COLO668 (cell line): ENCODE results near the gene B4GALNT4.
"Not testable (repeated sequence)": the region's sequence is repeated elsewhere in the genome, so short reads cannot be mapped to it uniquely, and the experiment has no call there.

ENCODE experiments used
- DNase-seq: peaks from one replicate; lab custom pipeline; 2025; ENCODE audit not compliant: unreplicated experiment; lab: John Stamatoyannopoulos, UW

The B4GALNT4 gene

GRCh38 chr11:357582-357981 lies 11.7 kb upstream of the B4GALNT4 start:
- no peak for DNase-seq

DNA sequence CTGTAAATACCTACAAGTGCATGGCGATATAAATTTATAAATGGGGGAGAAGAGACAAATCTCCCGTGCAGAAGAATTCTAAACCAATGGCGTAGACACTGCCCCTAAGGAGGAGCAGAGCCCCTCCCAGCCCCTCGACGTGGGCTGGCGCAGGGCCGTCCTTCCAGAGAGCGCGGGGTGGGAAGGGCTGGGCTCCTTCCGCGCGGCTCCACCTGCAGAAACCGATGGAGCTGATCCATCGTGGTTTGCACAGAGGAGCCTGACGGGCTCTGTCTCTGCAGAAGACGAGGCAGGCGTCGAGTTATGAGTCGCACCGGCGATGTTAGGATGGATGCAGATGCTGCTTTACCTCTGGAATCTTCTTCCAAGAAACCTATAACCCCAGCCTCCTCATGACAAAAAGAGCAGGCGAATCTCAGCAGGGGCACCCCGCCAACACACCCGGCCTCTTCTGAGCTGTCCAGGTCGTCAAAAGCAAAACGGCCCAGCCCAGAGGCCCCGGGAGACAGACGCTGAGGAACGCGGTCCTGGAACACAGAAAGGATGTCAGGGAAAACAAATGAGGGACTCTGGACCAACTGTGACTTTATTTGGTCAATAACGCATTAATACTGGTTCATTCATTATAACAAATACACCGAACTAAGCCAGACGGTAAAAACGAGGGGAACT lies 11.0 kb upstream of the B4GALNT4 start:
- no peak for DNase-seq

DNA sequence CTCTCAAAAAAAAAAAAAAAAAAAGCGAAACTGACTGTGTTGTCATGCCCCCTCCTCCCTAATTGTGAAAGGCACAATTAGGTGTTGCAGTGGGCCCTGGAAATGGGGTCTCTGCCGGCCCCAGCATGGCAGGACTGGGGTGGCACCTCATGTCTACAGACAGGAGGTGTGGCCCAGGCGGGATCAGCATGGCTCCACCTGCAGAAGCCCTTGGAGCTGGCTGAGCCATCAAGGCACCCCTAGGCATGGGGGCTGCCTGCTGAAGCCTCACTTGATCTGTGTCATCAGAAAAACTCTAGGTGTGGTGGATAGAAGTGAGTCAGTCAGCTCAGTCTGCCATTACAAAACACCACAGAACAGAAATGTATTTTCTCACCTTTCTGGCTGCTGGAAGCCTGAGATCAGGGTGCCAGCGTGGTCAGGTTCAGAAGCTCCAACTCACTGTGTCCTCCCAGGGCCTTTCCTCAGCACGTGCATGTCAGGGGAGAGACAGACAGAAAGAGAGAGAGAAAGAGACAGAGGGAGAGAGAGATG lies 10.1 kb upstream of the B4GALNT4 start:
- DNase-seq = no peak

- no peak for DNase-seq
These were observed 8.7 kb upstream of the B4GALNT4 start for GRCh38 chr11:360326-361280.

DNA sequence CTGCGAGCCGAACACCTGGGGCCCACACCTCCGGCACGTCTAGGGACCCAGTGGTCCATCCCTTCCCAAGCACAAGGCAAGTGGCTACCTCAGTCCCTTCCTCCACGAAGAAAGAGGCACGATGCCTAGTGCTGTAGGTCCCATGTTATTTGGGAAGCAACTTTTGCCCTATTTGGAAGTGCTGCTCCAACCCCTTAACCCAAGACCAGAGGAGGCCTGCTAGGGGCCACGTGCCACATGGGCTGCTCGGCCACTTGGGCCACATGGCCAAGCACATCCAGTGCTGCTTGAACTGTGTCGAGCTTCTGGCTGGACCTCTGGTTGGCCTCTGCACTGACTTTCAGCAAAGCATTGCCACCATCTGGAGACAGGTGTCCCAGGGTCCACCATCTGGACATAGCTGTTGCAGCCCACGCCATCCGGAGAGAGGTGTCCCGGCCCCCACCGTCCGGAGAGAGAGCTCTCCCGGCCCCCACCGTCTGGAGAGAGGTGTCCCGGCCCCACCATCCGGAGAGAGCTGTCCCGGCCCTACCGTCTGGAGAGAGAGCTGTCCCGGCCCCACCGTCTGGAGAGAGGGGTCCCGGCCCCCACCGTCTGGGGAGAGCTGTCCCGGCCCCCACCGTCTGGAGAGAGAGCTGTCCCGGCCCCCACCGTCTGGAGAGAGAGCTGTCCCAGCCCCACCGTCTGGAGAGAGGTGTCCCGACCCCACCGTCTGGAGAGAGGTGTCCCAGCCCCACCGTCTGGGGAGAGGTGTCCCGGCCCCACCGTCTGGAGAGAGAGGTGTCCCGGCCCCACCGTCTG lies 6.5 kb upstream of the B4GALNT4 start:
- DNase-seq = no peak

DNA sequence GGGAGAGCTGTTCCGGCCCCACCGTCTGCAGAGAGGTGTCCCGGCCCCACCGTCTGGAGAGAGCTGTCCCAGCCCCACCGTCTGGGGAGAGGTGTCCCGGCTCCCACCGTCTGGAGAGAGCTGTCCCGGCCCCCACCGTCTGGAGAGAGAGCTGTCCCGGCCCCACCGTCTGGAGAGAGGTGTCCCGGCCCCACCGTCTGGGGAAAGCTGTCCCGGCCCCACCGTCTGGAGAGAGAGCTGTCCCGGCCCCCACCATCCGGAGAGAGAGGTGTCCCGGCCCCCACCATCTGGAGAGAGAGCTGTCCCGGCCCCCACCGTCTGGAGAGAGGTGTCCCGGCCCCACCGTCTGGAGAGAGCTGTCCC lies 5.9 kb upstream of the B4GALNT4 start:
- not testable (repeated sequence) for DNase-seq

- peak; percentile 69 for DNase-seq
These were observed 5.1 kb upstream of the B4GALNT4 start for GRCh38 chr11:363948-364761.

DNA sequence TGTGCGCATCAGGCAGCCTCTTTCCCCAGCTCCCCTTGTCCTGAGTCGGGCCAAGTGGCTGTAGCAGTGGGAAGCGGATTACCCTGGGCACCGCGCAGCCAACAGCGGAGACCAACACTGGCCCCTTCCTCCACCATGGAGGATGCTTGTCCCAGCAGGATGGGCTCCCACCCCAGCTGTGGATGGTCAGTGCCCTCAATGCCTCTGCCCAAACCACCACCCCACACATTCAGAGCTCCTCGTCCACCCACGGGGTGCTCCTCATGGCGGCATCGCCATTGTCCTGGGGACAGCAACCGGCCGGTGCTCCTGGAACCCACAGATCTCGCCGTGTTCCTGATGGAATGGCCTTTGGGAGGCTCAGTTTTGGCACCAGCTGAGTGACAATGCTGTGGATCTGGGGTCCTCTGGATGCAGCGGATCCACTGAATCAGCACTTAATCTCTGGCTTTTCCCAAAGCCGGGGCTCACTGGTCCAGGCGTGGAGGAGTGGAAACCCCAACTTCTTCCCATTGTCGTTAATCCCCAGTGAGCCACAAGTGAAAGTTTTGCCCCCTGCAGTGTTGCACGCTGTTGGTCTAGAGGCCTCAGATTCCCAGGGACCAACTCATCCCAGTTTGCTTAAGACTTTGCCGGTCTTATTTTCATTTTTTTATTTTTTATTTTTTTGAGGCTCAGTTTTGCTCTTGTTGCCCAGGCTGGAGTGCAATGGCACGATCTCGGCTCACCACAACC lies 4.1 kb upstream of the B4GALNT4 start:
- DNase-seq = no peak

DNA sequence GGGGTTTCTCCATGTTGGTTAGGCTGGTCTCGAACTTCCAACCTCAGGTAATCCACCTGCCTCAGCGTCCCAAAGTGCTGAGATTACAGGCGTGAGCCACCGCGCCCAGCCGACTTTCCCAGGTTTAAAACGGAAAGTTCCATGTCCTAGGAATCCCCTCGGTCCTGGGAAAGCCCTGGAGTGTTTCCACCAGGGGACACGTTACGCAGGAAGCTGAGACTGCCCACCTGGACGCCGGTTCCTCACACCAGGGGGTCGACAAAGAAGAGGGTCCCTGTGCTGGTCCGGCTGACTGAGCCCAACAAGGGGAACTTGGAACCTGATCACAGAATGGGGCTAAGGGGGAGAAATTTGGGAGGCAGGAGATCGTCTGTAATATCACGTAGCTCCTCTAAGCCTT lies 3.5 kb upstream of the B4GALNT4 start:
- no peak for DNase-seq

- no peak for DNase-seq
These were observed 1.3 kb upstream of the B4GALNT4 start for GRCh38 chr11:367956-368413.

DNA sequence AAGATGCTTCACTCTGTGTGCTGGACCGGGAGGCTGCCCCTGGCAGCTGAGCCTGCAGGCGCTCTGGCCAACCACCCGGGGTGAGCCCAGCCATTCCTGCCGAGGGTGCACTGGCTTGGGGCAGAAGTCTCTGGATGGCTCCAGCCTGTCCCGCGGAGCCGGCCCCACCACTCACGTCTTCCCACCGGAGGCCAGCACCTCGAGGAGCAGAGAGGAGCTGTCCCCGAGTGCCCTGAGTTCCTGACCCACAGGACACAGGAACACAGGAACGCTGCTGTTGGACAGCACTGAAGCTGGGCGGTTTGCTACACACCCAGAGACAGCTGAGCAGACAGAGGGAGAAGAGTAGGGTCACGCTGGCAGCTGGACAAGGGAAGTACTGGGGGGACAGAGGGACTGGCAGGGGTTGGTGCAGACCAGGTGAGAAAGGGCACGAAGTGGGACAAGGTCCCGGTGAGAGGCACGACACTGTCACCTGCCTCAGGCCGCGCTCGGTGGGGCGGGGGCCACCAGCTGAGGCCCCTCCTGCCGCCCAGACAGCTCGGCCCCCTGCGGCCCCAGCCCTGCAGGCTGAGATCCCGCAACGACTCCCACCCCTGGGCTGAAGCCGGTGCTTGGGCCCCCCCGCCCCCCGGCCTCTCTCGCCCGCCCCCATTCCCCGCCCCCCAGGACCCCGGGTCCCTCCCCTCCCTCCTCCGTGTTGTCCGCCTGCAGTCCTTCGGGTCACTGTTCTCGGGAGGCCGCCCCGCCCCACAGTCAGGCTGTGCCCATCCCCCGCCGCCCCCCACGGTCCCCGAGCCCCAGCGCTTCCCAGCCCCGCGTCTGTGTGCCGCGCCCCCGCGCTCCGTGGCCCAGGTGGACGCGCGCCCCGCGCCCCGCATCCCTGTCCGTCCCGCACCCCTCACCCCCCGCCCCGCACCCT lies 624 bp upstream of the B4GALNT4 start:
- peak; percentile 2 for DNase-seq

DNA sequence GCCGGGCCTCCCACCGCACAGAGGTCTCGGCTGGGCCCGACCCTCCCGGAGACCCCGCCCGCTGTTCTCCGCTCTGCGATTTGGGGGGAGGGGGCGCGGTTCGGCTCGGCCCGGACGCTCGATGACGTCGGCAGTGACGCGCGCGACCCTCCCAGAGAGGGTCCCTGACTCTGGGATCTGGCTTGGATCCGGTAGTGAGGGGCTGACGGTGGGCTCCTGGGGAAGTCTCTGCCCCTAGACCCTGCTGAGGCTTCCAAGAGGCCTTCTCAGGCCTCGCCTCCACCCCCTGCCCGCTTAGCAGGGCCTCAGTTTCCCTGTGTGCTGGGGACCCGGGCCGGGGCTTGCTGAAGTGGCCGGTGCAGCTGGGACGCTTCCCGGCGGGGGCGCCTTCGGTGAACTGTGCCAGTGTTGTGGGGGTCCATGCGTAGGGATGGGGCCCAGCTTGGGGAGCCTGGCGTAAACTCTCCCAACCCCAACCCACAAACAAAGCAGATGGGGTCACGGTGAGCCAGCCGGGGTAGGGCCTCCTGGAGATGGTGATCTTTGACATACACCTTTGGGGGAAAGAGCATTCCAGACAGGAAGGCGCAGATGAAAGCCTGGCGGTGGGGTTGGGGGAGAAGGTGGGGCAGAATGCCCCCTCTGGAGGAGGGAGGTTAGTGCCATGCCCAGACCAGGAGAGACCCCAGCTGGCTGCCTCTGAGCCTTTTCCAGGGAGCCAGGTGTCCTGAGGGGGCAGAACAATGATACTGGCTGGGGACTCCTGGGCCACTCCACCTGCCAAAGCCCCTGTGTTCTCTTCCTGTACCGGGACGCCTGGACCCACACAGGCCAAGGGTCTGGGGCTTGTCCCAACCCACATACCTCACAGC lies 1.0 kb downstream of the B4GALNT4 start:
- DNase-seq = no peak

DNA sequence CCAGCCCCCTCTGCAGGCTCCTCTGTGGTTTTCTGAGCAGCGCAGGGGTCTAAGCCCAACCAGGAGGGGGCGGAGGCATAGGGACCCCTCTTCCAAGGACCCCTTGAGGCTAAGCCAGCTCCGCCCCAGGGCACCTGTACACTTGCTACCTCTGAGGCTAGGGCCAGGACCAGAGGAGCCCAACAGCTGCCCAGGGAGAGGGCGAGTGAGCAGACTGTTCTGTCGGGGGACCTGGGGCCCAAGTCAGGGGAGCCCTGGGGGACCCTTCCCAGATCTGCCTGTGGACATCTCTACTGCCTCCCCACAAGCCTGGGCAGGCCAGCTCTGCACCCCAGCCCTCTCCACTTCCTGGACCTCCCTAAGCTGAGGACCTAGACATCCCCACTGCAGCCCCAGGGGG lies 1.8 kb downstream of the B4GALNT4 start:
- no peak for DNase-seq

DNA sequence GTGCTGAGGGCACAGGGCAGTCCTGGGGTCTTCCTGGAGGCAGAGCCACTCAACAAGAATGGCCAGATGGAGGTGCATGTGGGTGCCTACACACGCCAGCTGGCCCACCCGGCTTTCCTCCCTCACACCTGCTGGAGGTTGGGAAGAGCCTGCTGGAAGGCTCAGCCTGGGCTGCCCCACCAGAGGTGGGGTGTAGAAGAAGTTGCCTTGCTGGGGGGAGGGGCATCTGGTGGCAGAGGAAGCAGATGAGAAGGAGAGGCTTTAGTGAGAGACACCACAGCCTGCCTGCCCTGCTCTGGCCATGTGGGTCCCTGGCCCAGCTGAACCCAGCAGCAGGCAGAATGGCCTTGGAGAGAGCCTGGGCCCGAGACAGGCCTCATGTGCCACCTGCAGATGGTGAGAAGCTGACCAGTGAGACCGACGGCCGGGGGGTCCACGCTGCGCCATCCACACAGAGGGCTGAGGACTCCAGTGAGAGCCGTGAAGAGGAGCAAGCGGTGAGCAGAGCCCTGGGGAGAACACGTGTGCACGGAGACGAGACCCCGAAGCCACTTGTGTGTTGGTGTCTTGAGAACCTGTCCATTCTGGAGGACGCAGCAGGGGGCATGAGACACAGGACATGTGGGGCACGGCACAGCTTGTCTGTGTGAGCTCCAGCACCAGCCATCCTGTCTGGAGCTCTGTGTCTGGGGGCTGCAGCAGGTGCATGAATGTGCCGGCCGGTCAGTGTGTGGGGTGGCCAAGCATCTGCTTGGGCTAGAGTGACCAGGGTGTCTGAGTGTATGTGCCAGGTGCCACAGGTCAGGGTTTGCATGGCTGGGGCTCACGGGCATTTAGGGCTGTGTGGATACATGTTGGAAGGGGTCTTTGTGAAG lies 2.7 kb downstream of the B4GALNT4 start:
- DNase-seq = no peak

DNA sequence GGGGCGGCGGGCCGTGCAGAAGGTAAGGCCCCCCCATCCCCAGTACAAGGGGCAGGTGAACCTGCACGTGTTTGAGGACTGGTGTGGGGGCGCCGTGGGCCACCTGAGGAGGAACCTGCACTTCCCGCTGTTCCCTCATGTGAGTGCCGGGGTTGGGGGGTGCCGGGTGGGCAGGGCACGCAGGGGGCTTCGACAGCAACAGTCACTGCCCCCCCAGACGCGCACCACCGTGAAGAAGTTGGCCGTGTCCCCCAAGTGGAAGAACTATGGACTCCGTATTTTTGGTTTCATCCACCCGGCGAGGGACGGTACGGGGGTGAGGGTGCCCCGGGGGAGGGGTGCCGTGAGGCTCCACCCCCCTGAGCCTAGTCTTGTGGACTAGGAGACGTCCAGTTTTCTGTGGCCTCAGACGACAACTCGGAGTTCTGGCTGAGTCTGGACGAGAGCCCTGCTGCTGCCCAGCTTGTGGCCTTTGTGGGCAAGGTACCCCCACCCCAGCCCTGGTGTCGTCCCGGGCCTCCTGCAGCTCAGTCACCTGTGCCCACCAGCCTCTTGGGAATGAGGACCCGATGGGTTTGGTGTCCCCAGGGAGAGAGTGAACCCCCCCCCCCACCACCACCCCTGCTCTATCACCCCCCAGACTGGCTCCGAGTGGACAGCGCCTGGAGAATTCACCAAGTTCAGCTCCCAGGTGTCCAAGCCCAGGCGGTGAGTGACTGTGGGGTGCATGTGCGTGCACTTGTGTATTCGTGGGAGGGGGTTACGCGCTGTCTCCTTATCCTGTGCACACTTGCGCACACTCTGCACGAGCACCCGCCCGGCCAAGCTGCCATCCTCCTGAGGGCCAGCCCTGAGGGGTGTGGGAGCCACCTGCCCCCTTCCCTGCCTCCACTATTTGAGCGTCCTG lies 3.8 kb downstream of the B4GALNT4 start:
- no peak for DNase-seq
